Astrocyte (in vitro differentiated cells and primary cell): ENCODE data around the gene BIRC3.

ENCODE experiments used
- EZH2 ChIP-seq: IDR thresholded peaks from 2 replicates; pipeline ENCODE4 v1.6.1; 2012; ENCODE audit warnings: mild to moderate bottlenecking, low read length, inconsistent platforms; ENCODE audit not compliant: insufficient read depth
- TF ChIP-seq, protein P1 (sequence below): IDR thresholded peaks from 2 replicates; pipeline ENCODE4 v1.5.1; 2011; ENCODE audit warnings: low read depth, mild to moderate bottlenecking, inconsistent platforms, low read length, moderate library complexity; ENCODE audit not compliant: insufficient read depth

DNA sequence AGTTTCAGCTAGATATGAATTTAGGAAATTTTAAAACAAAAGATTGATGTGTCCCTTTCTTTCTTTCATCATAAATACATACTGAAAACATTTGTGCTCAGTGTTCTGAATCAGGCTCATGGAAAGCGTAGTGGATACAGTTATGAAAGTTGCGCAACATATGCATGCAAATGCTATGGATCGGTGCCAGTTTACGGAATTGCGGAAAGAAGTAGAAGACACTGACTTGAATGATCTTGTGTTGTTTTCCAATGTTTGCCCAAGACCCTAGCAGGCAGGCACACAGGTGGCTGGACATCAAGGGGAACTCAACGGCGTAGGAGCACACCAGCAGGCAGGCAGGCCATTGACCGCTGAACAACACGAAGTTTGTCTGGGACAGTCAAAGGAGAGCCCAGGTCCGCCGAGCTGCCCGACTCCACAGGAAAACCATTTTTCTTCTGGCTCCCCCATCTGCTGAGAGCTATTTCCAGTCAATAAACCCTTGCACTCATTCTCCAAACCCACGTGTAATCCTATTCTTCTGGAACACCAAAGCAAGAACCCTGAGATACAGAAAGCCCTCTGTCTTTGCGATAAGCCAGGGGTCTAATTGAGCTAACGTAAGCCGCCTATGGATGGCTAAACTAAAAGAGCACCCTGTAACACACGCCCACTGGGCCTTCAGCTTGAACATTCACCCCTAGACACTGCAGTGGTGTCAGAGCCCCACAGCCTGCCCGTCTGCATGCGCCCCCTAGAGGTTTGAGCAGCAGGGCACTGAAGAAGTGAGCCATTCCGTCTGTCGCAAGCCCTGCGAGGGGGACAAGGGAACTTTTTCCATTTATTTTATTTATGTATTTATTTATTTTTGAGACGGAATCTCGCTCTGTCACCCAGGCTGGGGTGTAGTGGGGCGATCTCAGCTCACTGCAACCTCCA, 7.4 kb upstream of the BIRC3 start:
- TF ChIP-seq, protein P1, sequence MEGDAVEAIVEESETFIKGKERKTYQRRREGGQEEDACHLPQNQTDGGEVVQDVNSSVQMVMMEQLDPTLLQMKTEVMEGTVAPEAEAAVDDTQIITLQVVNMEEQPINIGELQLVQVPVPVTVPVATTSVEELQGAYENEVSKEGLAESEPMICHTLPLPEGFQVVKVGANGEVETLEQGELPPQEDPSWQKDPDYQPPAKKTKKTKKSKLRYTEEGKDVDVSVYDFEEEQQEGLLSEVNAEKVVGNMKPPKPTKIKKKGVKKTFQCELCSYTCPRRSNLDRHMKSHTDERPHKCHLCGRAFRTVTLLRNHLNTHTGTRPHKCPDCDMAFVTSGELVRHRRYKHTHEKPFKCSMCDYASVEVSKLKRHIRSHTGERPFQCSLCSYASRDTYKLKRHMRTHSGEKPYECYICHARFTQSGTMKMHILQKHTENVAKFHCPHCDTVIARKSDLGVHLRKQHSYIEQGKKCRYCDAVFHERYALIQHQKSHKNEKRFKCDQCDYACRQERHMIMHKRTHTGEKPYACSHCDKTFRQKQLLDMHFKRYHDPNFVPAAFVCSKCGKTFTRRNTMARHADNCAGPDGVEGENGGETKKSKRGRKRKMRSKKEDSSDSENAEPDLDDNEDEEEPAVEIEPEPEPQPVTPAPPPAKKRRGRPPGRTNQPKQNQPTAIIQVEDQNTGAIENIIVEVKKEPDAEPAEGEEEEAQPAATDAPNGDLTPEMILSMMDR: no peak
- TF ChIP-seq EZH2: no peak
